ENCODE measurements around the gene CAMK1. TPM values are rescaled to one million over a fixed set of nuclear protein-coding genes. Genes with fewer than 3 reads are reported as not detected.

CAMK1 gene
- polyA plus RNA-seq, 1 experiment, result 26.8 TPM

GRCh38 chr3:9757427-9757826 is 12.3 kb downstream of the CAMK1 start:
- no peak overlapping the region for H3K4me3 ChIP-seq (ENCODE audit: low read depth, low read length)
- H3K27me3 ChIP-seq (ENCODE audit: control insufficient read depth, insufficient read depth, low read length), result no peaks in the 10 kb centered on the region
- no peak overlapping the region for H3K27ac ChIP-seq (ENCODE audit: low read depth, low read length)
- DNase-seq (ENCODE audit: low read depth, low spot score), result no peak
- POLR2A ChIA-PET, result no interaction called here
- no peaks in the 10 kb centered on the region; the same call in 1 of the 2 replicates for H3K9me3 ChIP-seq (ENCODE audit: control insufficient read depth, insufficient read depth, low read length)
- CTCF ChIA-PET, result no interaction called here
- no peak for TF ChIP-seq CTCF (IDR thresholded peaks at IDR 0.05; ENCODE audit: low read depth, low read length)

DNA sequence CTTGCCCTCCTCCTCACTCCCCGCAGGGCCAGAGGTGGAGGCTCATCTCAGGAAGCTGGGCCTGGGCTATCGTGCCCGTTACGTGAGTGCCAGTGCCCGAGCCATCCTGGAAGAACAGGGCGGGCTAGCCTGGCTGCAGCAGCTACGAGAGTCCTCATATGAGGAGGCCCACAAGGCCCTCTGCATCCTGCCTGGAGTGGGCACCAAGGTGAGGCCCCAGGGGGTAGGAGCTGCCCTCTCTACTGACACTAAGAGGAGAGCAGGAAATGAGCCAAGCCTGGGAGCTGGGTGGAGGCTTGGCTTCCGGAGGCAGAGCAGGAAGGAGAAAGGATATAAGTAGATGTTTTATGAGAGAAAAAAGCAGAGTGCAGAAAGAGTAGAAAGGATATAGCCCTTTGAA is 15.1 kb downstream of the CAMK1 start:
- POLR2A ChIA-PET, result no interaction called here
- no peak for DNase-seq (ENCODE audit: low read depth, low spot score)
- Histone ChIP-seq H3K27ac (ENCODE audit: low read depth, low read length) (no peak overlapping the region), H3K4me3 (ENCODE audit: low read depth, low read length) (no peak overlapping the region), H3K9me3 (ENCODE audit: control insufficient read depth, insufficient read depth, low read length) (no peaks in the 10 kb centered on the region; the same call in 1 of the 2 replicates), H3K27me3 (ENCODE audit: control insufficient read depth, insufficient read depth, low read length) (no peaks in the 10 kb centered on the region)
- CTCF ChIA-PET, result no interaction called here
- TF ChIP-seq CTCF (IDR thresholded peaks at IDR 0.05; ENCODE audit: low read depth, low read length), result no peak

DNA sequence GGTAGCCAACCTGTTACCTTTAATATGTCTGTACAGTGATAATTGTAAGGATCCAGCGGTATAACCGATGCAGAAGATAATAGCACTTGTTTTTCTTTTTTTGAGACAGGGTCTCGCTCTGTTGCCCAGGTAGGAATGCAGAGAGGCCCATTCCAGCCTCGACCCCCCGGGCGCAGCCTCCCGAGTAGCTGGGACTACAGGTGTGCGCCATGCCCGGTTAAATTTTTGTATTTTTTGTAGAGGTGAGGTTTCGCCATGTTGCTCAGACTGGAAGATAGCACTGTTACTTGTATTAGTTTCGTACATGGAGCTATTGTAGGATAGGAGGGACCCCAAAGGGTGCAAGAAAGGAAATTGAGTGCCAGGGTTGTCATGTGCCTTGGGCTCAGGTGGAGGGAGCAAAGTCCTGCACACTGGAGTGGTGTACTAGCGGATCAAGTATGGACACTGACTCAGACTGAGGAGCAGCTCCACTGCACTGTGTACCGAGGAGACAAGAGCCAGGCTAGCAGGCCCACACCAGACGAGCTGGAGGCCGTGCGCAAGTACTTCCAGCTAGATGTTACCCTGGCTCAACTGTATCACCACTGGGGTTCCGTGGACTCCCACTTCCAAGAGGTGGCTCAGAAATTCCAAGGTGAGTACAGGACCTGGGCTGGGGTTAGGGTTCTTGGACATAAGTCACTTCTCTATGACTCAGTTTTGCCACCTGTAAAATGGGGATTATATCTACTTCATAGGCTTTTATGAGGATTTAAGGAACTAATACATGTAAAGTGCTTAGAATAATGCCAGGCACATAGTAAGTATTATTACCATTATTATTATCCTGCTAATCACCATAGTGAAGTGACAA is 19.0 kb downstream of the CAMK1 start:
- TF ChIP-seq CTCF (IDR thresholded peaks at IDR 0.05; ENCODE audit: low read depth, low read length), result no peak
- peak overlapping the region; percentile 86 for H3K4me3 ChIP-seq (ENCODE audit: low read depth, low read length)
- no peak overlapping the region for H3K27ac ChIP-seq (ENCODE audit: low read depth, low read length)
- POLR2A ChIA-PET, result interaction anchor here (1.8 kb wide), 2 partner anchors 42 to 388 kb away, joined by 4 to 13 read pairs; partner anchors contain the start of genes ARPC4, TADA3 and THUMPD3
- H3K27me3 ChIP-seq (ENCODE audit: control insufficient read depth, insufficient read depth, low read length), result no peaks in the 10 kb centered on the region
- CTCF ChIA-PET, result no interaction called here
- no peak for DNase-seq (ENCODE audit: low read depth, low spot score)
- no peaks in the 10 kb centered on the region for H3K9me3 ChIP-seq (ENCODE audit: control insufficient read depth, insufficient read depth, low read length)

DNA sequence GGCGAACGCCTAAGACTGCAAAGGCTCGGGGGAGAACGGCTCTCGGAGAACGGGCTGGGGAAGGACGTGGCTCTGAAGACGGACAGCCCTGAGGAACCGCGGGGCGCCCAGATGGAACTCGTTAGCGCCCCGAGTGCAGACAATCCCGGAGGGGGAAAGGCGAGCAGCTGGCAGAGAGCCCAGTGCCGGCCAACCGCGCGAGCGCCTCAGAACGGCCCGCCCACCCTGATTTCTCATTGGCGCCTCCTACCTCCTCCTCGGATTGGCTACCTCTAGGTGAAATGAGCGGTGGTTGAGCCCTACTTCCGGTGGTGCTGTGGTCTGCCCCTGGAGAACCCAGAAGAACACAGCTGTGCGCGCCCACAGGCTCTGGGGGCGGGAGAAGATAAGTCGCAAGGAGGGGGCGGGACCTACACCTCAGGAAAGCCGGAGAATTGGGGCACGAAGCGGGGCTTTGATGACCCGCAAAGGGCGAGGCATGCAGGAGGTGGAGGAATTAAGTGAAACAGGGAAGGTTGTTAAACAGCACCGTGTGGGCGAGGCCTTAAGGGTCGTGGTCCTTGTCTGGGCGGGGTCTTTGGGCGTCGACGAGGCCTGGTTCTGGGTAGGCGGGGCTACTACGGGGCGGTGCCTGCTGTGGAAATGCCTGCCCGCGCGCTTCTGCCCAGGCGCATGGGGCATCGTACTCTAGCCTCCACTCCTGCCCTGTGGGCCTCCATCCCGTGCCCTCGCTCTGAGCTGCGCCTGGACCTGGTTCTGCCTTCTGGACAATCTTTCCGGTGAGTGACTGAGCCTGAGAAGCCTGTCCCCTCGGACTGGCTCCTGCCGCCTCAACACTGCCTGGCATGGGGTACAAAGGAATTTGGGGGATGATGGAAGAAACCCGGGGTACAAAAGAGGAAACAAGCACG is 19.8 kb downstream of the CAMK1 start, which contains the start of gene OGG1:
OGG1 (plus strand) TSS at position 308 of the 911 bp plus-strand sequence; CDS start at position 643, 335 bp downstream.
- DNase-seq (ENCODE audit: low read depth, low spot score), result peak; percentile 96
- ChIA-PET POLR2A (interaction anchor here (0.6 to 1.8 kb wide), 12 partner anchors 9 to 387 kb away, joined by 3 to 14 read pairs (median 6); partner anchors contain the start of genes ARPC4, BRPF1, CAMK1 and TADA3), CTCF (no interaction called here)
- peak within 1 kb of the TSS; percentile 86 for H3K4me3 ChIP-seq (ENCODE audit: low read depth, low read length)
- H3K27ac ChIP-seq (ENCODE audit: low read depth, low read length), result peak within 1 kb of the TSS; percentile 96
- H3K27me3 ChIP-seq (ENCODE audit: control insufficient read depth, insufficient read depth, low read length), result no peaks in the 10 kb centered on the region
- no peak for TF ChIP-seq CTCF (IDR thresholded peaks at IDR 0.05; ENCODE audit: low read depth, low read length)
- no peaks in the 10 kb centered on the region for H3K9me3 ChIP-seq (ENCODE audit: control insufficient read depth, insufficient read depth, low read length)
